ENCODE results near the gene EFNA5.

EFNA5 gene

GRCh38 chr5:107604146-107604910 is 66.4 kb downstream of the EFNA5 start:
- DNase-seq (ENCODE audit: low read depth in 1 of 2, low spot score in 1 of 2), result no peak

- DNase-seq (ENCODE audit: low read depth in 1 of 2, low spot score in 1 of 2), result no peak
These were observed 67.4 kb downstream of the EFNA5 start for GRCh38 chr5:107603349-107603748.

- no peak for DNase-seq (ENCODE audit: low read depth in 1 of 2, low spot score in 1 of 2)
These were observed 67.8 kb downstream of the EFNA5 start for GRCh38 chr5:107602896-107603295.

GRCh38 chr5:107601076-107601475 is 69.7 kb downstream of the EFNA5 start:
- DNase-seq (ENCODE audit: low read depth in 1 of 2, low spot score in 1 of 2), result no peak

GRCh38 chr5:107598958-107599357 is 71.8 kb downstream of the EFNA5 start:
- DNase-seq (ENCODE audit: low read depth in 1 of 2, low spot score in 1 of 2), result no peak

GRCh38 chr5:107597803-107598202 is 72.9 kb downstream of the EFNA5 start:
- DNase-seq (ENCODE audit: low read depth in 1 of 2, low spot score in 1 of 2), result no peak

GRCh38 chr5:107597247-107597646 is 73.5 kb downstream of the EFNA5 start:
- no peak for DNase-seq (ENCODE audit: low read depth in 1 of 2, low spot score in 1 of 2)

- DNase-seq (ENCODE audit: low read depth in 1 of 2, low spot score in 1 of 2), result no peak
These were observed 76.3 kb downstream of the EFNA5 start for GRCh38 chr5:107594253-107595045.

- no peak for DNase-seq (ENCODE audit: low read depth in 1 of 2, low spot score in 1 of 2)
These were observed 77.7 kb downstream of the EFNA5 start for GRCh38 chr5:107593009-107593408.

GRCh38 chr5:107592515-107592914 is 78.2 kb downstream of the EFNA5 start:
- DNase-seq (ENCODE audit: low read depth in 1 of 2, low spot score in 1 of 2), result no peak

- no peak for DNase-seq (ENCODE audit: low read depth in 1 of 2, low spot score in 1 of 2)
These were observed 80.1 kb downstream of the EFNA5 start for GRCh38 chr5:107590686-107591085.

GRCh38 chr5:107589520-107590193 is 81.1 kb downstream of the EFNA5 start:
- no peak for DNase-seq (ENCODE audit: low read depth in 1 of 2, low spot score in 1 of 2)

GRCh38 chr5:107582625-107583024 is 88.1 kb downstream of the EFNA5 start:
- no peak for DNase-seq (ENCODE audit: low read depth in 1 of 2, low spot score in 1 of 2)

- DNase-seq (ENCODE audit: low read depth in 1 of 2, low spot score in 1 of 2), result no peak
These were observed 89.6 kb downstream of the EFNA5 start for GRCh38 chr5:107580889-107581820.

- DNase-seq (ENCODE audit: low read depth in 1 of 2, low spot score in 1 of 2), result no peak
These were observed 92.6 kb downstream of the EFNA5 start for GRCh38 chr5:107578051-107578635.

GRCh38 chr5:107577394-107577950 is 93.3 kb downstream of the EFNA5 start:
- no peak for DNase-seq (ENCODE audit: low read depth in 1 of 2, low spot score in 1 of 2)

- no peak for DNase-seq (ENCODE audit: low read depth in 1 of 2, low spot score in 1 of 2)
These were observed 93.9 kb downstream of the EFNA5 start for GRCh38 chr5:107576736-107577393.

GRCh38 chr5:107576155-107576554 is 94.6 kb downstream of the EFNA5 start:
- no peak for DNase-seq (ENCODE audit: low read depth in 1 of 2, low spot score in 1 of 2)

- DNase-seq (ENCODE audit: low read depth in 1 of 2, low spot score in 1 of 2), result no peak
These were observed 96.5 kb downstream of the EFNA5 start for GRCh38 chr5:107574287-107574686.
